SK-N-SH treated with all-trans-retinoic acid at 6 μM for 48 hours (cell line): ENCODE results near the gene PARD3B.

ENCODE experiments used
- ATAC-seq: fragments of 200-7000 bp; cut with Tn5 transposase; 3 replicates; pipeline ENCODE4 v1.9.1; 2020; ENCODE audit warnings: mild to moderate bottlenecking, moderate library complexity
- ARNTL ChIP-seq: fragments of 450-650 bp; formaldehyde crosslinking; IDR thresholded peaks from 2 replicates; pipeline ENCODE4 v1.5.0; 2020; ENCODE audit warnings: low read depth, mild to moderate bottlenecking, moderate library complexity, borderline replicate concordance
- BACH2 ChIP-seq: fragments of 250-450 bp; sonication (Bioruptor Pico); IDR thresholded peaks from 2 replicates; pipeline ENCODE4 v1.9.0; 2021; ENCODE audit warnings: mild to moderate bottlenecking, borderline replicate concordance
- CREB5 ChIP-seq: fragments of 250-450 bp; sonication (Bioruptor Pico); IDR thresholded peaks from 2 replicates; pipeline ENCODE4 v1.5.1; 2020; ENCODE audit warnings: low read depth, mild to moderate bottlenecking, moderate library complexity
- CSDC2 ChIP-seq: fragments of 250-450 bp; sonication (Bioruptor Pico); IDR thresholded peaks from 2 replicates; pipeline ENCODE4 v1.5.0; 2020; ENCODE audit warnings: mild to moderate bottlenecking, moderate library complexity
- CSRNP3 ChIP-seq: fragments of 250-450 bp; sonication (Bioruptor Pico); IDR thresholded peaks from 2 replicates; pipeline ENCODE4 v1.5.1; 2021; ENCODE audit warnings: mild to moderate bottlenecking, moderate library complexity
- ESRRG ChIP-seq: fragments of 250-450 bp; sonication (Bioruptor Pico); IDR thresholded peaks from 2 replicates; pipeline ENCODE4 v1.6.1; 2021; ENCODE audit warnings: mild to moderate bottlenecking
- GLIS3 ChIP-seq: fragments of 250-450 bp; sonication (Bioruptor Pico); IDR thresholded peaks from 2 replicates; pipeline ENCODE4 v1.5.0; 2020; ENCODE audit warnings: mild to moderate bottlenecking, moderate library complexity
- ISL1 ChIP-seq: fragments of 250-450 bp; sonication (Bioruptor Pico); IDR thresholded peaks from 2 replicates; pipeline ENCODE4 v2.1.2; 2022; ENCODE audit warnings: mild to moderate bottlenecking, moderate library complexity
- OSR1 ChIP-seq: fragments of 250-450 bp; sonication (Bioruptor Pico); IDR thresholded peaks from 2 replicates; pipeline ENCODE4 v1.8.0; 2022; ENCODE audit warnings: moderate library complexity, mild to moderate bottlenecking, inconsistent platforms
- PATZ1 ChIP-seq: fragments of 250-450 bp; sonication (Bioruptor Pico); IDR thresholded peaks from 2 replicates; pipeline ENCODE4 v1.8.0; 2020; ENCODE audit warnings: mild to moderate bottlenecking, moderate library complexity, borderline replicate concordance
- PPARA ChIP-seq: fragments of 250-450 bp; sonication (Bioruptor Pico); IDR thresholded peaks from 2 replicates; pipeline ENCODE4 v1.5.0; 2020; ENCODE audit warnings: mild to moderate bottlenecking, borderline replicate concordance
- RARB ChIP-seq: fragments of 250-450 bp; sonication (Bioruptor Pico); IDR thresholded peaks from 2 replicates; pipeline ENCODE4 v1.8.0; 2021; ENCODE audit warnings: mild to moderate bottlenecking, moderate library complexity
- SNAI2 ChIP-seq: fragments of 250-450 bp; sonication (Bioruptor Pico); IDR thresholded peaks from 2 replicates; pipeline ENCODE4 v1.5.0; 2020; ENCODE audit warnings: mild to moderate bottlenecking, moderate library complexity
- TCF4 ChIP-seq: fragments of 250-450 bp; sonication (Bioruptor Pico); IDR thresholded peaks from 2 replicates; pipeline ENCODE4 v1.8.0; 2021; ENCODE audit warnings: mild to moderate bottlenecking, moderate library complexity, borderline replicate concordance
- TOX ChIP-seq: fragments of 250-450 bp; sonication (Bioruptor Pico); IDR thresholded peaks from 2 replicates; pipeline ENCODE4 v1.8.0; 2021; ENCODE audit warnings: mild to moderate bottlenecking, moderate library complexity, borderline replicate concordance
- TSHZ2 ChIP-seq: fragments of 250-450 bp; sonication (Bioruptor Pico); IDR thresholded peaks from 2 replicates; pipeline ENCODE4 v1.5.0; 2020; ENCODE audit warnings: mild to moderate bottlenecking, moderate library complexity
- ZC3H10 ChIP-seq: fragments of 250-450 bp; sonication (Bioruptor Pico); IDR thresholded peaks from 2 replicates; pipeline ENCODE4 v1.5.1; 2021; ENCODE audit warnings: mild to moderate bottlenecking, moderate library complexity
- ZFP3 ChIP-seq: fragments of 250-450 bp; sonication (Bioruptor Pico); IDR thresholded peaks from 2 replicates; pipeline ENCODE4 v1.5.0; 2020; ENCODE audit warnings: mild to moderate bottlenecking, moderate library complexity
- ZFP30 ChIP-seq: fragments of 450-650 bp; formaldehyde crosslinking; IDR thresholded peaks from 2 replicates; pipeline ENCODE4 v1.5.0; 2022; ENCODE audit warnings: mild to moderate bottlenecking, moderate library complexity
- ZNF565 ChIP-seq: fragments of 450-650 bp; formaldehyde crosslinking; conservative IDR thresholded peaks from 2 replicates; pipeline ENCODE4 v1.5.0; 2020; ENCODE audit warnings: low read depth, mild to moderate bottlenecking, moderate library complexity
- ZNF70 ChIP-seq: fragments of 450-650 bp; formaldehyde crosslinking; IDR thresholded peaks from 2 replicates; pipeline ENCODE4 v1.5.0; 2020; ENCODE audit warnings: mild to moderate bottlenecking, moderate library complexity
- ZNF8 ChIP-seq: fragments of 450-650 bp; formaldehyde crosslinking; IDR thresholded peaks from 2 replicates; pipeline ENCODE4 v1.5.0; 2020; ENCODE audit warnings: mild to moderate bottlenecking, moderate library complexity

Gene PARD3B

GRCh38 chr2:205366336-205367060 lies 821.2 kb downstream of the PARD3B start:
- no peak for ATAC-seq
- no peak for TF ChIP-seq ZC3H10 (CRISPR knock-in tag)
- TF ChIP-seq ISL1 = no peak
- TF ChIP-seq ZFP30 (CRISPR knock-in tag) = no peak
- no peak for TF ChIP-seq ZFP3 (CRISPR knock-in tag)
- no peak for TF ChIP-seq TOX
- TF ChIP-seq CSRNP3 (CRISPR knock-in tag) = no peak
- no peak for TF ChIP-seq GLIS3 (CRISPR knock-in tag)
- TF ChIP-seq TCF4 (CRISPR knock-in tag) = no peak
- no peak for TF ChIP-seq ZNF70 (CRISPR knock-in tag)
- TF ChIP-seq PATZ1 (CRISPR knock-in tag) = no peak
- TF ChIP-seq PPARA (CRISPR knock-in tag) = no peak
- no peak for TF ChIP-seq ESRRG (CRISPR knock-in tag)
- no peak for TF ChIP-seq CSDC2 (CRISPR knock-in tag)
- no peak for TF ChIP-seq CREB5
- TF ChIP-seq ARNTL (CRISPR knock-in tag) = no peak
- no peak for TF ChIP-seq SNAI2 (CRISPR knock-in tag)

- no peak for ATAC-seq
- TF ChIP-seq ARNTL (CRISPR knock-in tag) (no peak), PATZ1 (CRISPR knock-in tag) (no peak), TCF4 (CRISPR knock-in tag) (no peak), ZNF565 (CRISPR knock-in tag) (no peak), RARB (no peak), CSDC2 (CRISPR knock-in tag) (no peak), PPARA (CRISPR knock-in tag) (no peak), ZNF70 (CRISPR knock-in tag) (no peak), ZNF8 (no peak), GLIS3 (CRISPR knock-in tag) (no peak), OSR1 (no peak), CREB5 (no peak), BACH2 (no peak), CSRNP3 (CRISPR knock-in tag) (no peak), SNAI2 (CRISPR knock-in tag) (no peak), TSHZ2 (CRISPR knock-in tag) (no peak)
- TF ChIP-seq, all 23 proteins: peak for 0
Measured at GRCh38 chr2:205367331-205367935, 822.2 kb downstream of the PARD3B start.
